HEK293 (cell line): ENCODE measurements around the gene GHRHR.

Experiments
- CTCF ChIA-PET: fragments of 350-600 bp; formaldehyde crosslinking; extraction: SDS; loops from one replicate; lab custom pipeline; 2021; ENCODE audit warnings: antibody characterized with exemption; lab: Yijun Ruan, JAX
- POLR2A ChIA-PET: fragments of 300-600 bp; formaldehyde crosslinking; extraction: SDS; loops from one replicate; lab custom pipeline; 2020; ENCODE audit warnings: antibody characterized with exemption, inconsistent platforms; lab: Yijun Ruan, JAX
- H3K27ac ChIP-seq: fragments of 200-500 bp; sonication (Bioruptor generic); 2 replicates; pipeline ENCODE4 v1.5.1; 2014; ENCODE audit warnings: low read depth, low read length, control low read depth, inconsistent platforms; ENCODE audit errors: extremely low read depth
- H3K36me3 ChIP-seq, 2 experiments: fragments of 200-500 bp in 1 of 2; sonication (Bioruptor generic) in 1 of 2; 1 replicate in 1 of 2; 2 replicates in 1 of 2; pipeline ENCODE4 v1.5.1; 2014 to 2017; ENCODE audit warnings: inconsistent platforms in 2 of 2, low read length in 2 of 2; ENCODE audit not compliant: control insufficient read depth in 2 of 2, insufficient read depth in 1 of 2
- H3K4me1 ChIP-seq: fragments of 200-500 bp; sonication (Bioruptor generic); 2 replicates; pipeline ENCODE4 v1.5.1; 2014; ENCODE audit warnings: mild to moderate bottlenecking, low read length, inconsistent platforms; ENCODE audit not compliant: control insufficient read depth, insufficient read depth
- H3K4me3 ChIP-seq: 2 replicates; pipeline ENCODE4 v1.5.1; 2011; ENCODE audit warnings: low read depth, mild to moderate bottlenecking, control low read depth, low read length, moderate library complexity
- H3K9me3 ChIP-seq: fragments of 200-500 bp; sonication (Bioruptor generic); 2 replicates; pipeline ENCODE4 v1.5.1; 2014; ENCODE audit warnings: low read depth, low read length, inconsistent platforms; ENCODE audit not compliant: control insufficient read depth, insufficient read depth
- KLF1 ChIP-seq: fragments of 450-650 bp; formaldehyde crosslinking; IDR thresholded peaks from 2 replicates; pipeline ENCODE4 v1.5.1; 2016; ENCODE audit warnings: missing biosample characterization, missing genetic modification characterization
- RBAK ChIP-seq: fragments of 450-650 bp; formaldehyde crosslinking; IDR thresholded peaks from 2 replicates; pipeline ENCODE4 v1.5.1; 2016; ENCODE audit warnings: missing biosample characterization, missing genetic modification characterization
- ZBTB17 ChIP-seq: fragments of 450-650 bp; formaldehyde crosslinking; IDR thresholded peaks from 2 replicates; pipeline ENCODE4 v1.5.1; 2016; ENCODE audit warnings: missing biosample characterization, missing genetic modification characterization
- ZBTB20 ChIP-seq: fragments of 450-650 bp; formaldehyde crosslinking; IDR thresholded peaks from 2 replicates; pipeline ENCODE4 v1.5.1; 2016; ENCODE audit warnings: missing biosample characterization, missing genetic modification characterization
- ZNF140 ChIP-seq: fragments of 450-650 bp; formaldehyde crosslinking; IDR thresholded peaks from 2 replicates; pipeline ENCODE4 v1.5.1; 2016; ENCODE audit warnings: missing biosample characterization, missing genetic modification characterization
- ZNF561 ChIP-seq: fragments of 450-650 bp; IDR thresholded peaks from 2 replicates; pipeline ENCODE4 v1.5.1; 2018; ENCODE audit warnings: missing biosample characterization, missing genetic modification characterization, borderline replicate concordance
- ZNF621 ChIP-seq: fragments of 450-650 bp; formaldehyde crosslinking; IDR thresholded peaks from 2 replicates; pipeline ENCODE4 v1.5.1; 2017; ENCODE audit warnings: missing biosample characterization, missing genetic modification characterization
- ZNF626 ChIP-seq: fragments of 450-650 bp; sonication (Bioruptor Pico); formaldehyde crosslinking; IDR thresholded peaks from 2 replicates; pipeline ENCODE4 v1.5.1; 2018; ENCODE audit warnings: missing biosample characterization, missing genetic modification characterization, inconsistent platforms
- ZNF747 ChIP-seq: fragments of 450-650 bp; formaldehyde crosslinking; IDR thresholded peaks from 2 replicates; pipeline ENCODE4 v1.5.1; 2016; ENCODE audit warnings: missing biosample characterization, missing genetic modification characterization
- ZNF776 ChIP-seq: fragments of 450-650 bp; formaldehyde crosslinking; IDR thresholded peaks from 2 replicates; pipeline ENCODE4 v1.5.0; 2017; ENCODE audit warnings: missing biosample characterization, missing genetic modification characterization, borderline replicate concordance
- TF ChIP-seq, protein P1 (sequence below): fragments of 450-650 bp; formaldehyde crosslinking; IDR thresholded peaks from 2 replicates; pipeline ENCODE4 v1.5.1; 2016; ENCODE audit warnings: missing biosample characterization, missing genetic modification characterization
- TF ChIP-seq, protein P2 (sequence below): fragments of 450-650 bp; formaldehyde crosslinking; IDR thresholded peaks from 2 replicates; pipeline ENCODE4 v1.5.1; 2016; ENCODE audit warnings: missing biosample characterization, missing genetic modification characterization
- TF ChIP-seq, protein P3 (sequence below): fragments of 450-650 bp; formaldehyde crosslinking; IDR thresholded peaks from 2 replicates; pipeline ENCODE4 v1.5.1; 2016; ENCODE audit warnings: missing biosample characterization, missing genetic modification characterization
- TF ChIP-seq, protein P4 (sequence below): fragments of 450-650 bp; formaldehyde crosslinking; IDR thresholded peaks from 2 replicates; pipeline ENCODE4 v1.5.1; 2016; ENCODE audit warnings: missing biosample characterization, missing genetic modification characterization

GHRHR gene

DNA sequence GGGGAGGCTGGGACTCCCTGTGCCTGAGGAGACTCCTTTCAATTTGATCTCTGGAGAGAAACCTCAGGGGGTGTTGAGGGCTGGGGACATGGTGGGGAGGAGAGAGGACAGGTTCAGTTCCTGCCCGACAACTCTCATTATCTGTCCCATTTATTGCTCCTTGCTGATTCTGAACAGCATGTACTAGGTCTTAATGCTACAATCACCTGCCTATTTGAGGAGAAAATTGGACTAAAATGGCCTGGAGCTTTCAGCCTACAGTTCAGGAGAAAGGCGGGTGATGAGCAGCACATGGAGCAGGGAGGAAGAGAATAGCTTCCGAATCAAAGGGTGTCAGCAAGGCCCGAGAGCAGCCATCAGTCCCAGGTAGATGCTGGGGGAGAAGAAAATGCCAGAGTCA, 58.4 kb downstream of the GHRHR start:
- CTCF ChIA-PET: interaction anchor here (1.3 kb wide), 1 partner anchor 38 kb away, joined by 3 read pairs; no protein-coding TSS in a partner anchor
- POLR2A ChIA-PET: no interaction called here
- H3K9me3 ChIP-seq: no peaks in the 10 kb centered on the region
- no peak overlapping the region for H3K27ac ChIP-seq
- no peak for TF ChIP-seq ZNF776 (tag by site-specific recombination)
- TF ChIP-seq, protein P1, sequence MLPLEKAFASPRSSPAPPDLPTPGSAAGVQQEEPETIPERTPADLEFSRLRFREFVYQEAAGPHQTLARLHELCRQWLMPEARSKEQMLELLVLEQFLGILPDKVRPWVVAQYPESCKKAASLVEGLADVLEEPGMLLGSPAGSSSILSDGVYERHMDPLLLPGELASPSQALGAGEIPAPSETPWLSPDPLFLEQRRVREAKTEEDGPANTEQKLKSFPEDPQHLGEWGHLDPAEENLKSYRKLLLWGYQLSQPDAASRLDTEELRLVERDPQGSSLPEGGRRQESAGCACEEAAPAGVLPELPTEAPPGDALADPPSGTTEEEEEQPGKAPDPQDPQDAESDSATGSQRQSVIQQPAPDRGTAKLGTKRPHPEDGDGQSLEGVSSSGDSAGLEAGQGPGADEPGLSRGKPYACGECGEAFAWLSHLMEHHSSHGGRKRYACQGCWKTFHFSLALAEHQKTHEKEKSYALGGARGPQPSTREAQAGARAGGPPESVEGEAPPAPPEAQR (tag by site-specific recombination): no peak
- no peak overlapping the region for H3K4me3 ChIP-seq
- H3K36me3 ChIP-seq: no peaks in the 10 kb centered on the region
- H3K4me1 ChIP-seq: no peaks in the 10 kb centered on the region

DNA sequence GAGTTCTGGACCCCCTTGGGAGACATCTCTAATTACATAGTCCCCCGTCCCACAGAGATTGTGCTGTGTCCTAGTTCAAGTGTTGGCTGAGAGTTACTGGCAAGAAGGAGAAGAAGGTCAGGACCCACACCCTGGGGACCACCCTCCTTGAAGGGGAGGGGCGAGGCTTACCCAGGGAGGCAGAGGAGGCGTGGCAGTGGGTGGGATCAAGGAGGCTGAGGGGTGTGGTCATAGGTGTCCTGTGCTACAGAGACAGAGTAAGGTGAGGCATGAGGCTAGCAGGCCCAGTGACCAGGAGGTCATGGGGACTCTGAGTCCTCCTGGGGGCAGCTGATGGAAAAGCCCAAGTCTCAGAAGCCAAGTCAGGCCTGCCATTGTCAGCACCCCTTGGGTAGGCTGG, 59.0 kb downstream of the GHRHR start:
- Histone ChIP-seq H3K4me3 (no peak overlapping the region), H3K9me3 (no peaks in the 10 kb centered on the region), H3K4me1 (no peaks in the 10 kb centered on the region), H3K36me3 (no peaks in the 10 kb centered on the region), H3K27ac (no peak overlapping the region)
- POLR2A ChIA-PET: no interaction called here
- CTCF ChIA-PET: no interaction called here
- TF ChIP-seq KLF1 (tag by site-specific recombination): peak; percentile 79
- TF ChIP-seq, protein P2, sequence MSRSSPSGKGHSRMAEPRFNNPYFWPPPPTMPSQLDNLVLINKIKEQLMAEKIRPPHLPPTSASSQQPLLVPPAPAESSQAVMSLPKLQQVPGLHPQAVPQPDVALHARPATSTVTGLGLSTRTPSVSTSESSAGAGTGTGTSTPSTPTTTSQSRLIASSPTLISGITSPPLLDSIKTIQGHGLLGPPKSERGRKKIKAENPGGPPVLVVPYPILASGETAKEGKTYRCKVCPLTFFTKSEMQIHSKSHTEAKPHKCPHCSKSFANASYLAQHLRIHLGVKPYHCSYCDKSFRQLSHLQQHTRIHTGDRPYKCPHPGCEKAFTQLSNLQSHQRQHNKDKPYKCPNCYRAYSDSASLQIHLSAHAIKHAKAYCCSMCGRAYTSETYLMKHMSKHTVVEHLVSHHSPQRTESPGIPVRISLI (tag by site-specific recombination): no peak

DNA sequence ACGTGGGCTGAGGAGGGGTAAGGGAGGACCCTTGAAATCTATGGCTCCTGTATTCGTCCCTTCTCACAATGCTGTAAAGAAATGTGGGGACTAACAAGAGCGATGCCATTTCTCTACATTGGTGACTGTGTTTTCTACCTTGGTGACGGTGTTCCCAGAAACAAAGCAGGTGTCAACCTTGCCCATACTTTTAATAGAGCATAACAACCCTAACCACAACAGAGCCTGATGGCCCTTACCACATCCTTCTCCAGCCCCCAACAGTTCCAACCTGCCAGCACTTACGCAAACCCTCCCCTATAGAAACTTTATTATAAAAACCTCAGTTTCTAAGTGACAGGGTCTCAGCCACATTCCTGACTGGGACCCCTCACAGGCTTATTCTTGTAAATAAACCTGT, 60.1 kb downstream of the GHRHR start:
- Histone ChIP-seq H3K4me3 (no peak overlapping the region), H3K9me3 (no peaks in the 10 kb centered on the region), H3K27ac (no peak overlapping the region), H3K4me1 (no peaks in the 10 kb centered on the region), H3K36me3 (no peaks in the 10 kb centered on the region)
- TF ChIP-seq RBAK (tag by site-specific recombination) (no peak), ZBTB20 (tag by site-specific recombination) (no peak), ZNF747 (tag by site-specific recombination) (no peak), ZNF140 (tag by site-specific recombination) (no peak), ZBTB17 (tag by site-specific recombination) (no peak), ZNF561 (tag by site-specific recombination) (no peak), ZNF626 (tag by site-specific recombination) (no peak), ZNF621 (no peak)
- TF ChIP-seq, protein P3, sequence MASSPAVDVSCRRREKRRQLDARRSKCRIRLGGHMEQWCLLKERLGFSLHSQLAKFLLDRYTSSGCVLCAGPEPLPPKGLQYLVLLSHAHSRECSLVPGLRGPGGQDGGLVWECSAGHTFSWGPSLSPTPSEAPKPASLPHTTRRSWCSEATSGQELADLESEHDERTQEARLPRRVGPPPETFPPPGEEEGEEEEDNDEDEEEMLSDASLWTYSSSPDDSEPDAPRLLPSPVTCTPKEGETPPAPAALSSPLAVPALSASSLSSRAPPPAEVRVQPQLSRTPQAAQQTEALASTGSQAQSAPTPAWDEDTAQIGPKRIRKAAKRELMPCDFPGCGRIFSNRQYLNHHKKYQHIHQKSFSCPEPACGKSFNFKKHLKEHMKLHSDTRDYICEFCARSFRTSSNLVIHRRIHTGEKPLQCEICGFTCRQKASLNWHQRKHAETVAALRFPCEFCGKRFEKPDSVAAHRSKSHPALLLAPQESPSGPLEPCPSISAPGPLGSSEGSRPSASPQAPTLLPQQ (tag by site-specific recombination): no peak
- TF ChIP-seq, protein P4, sequence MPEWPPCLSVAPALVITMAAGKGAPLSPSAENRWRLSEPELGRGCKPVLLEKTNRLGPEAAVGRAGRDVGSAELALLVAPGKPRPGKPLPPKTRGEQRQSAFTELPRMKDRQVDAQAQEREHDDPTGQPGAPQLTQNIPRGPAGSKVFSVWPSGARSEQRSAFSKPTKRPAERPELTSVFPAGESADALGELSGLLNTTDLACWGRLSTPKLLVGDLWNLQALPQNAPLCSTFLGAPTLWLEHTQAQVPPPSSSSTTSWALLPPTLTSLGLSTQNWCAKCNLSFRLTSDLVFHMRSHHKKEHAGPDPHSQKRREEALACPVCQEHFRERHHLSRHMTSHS (tag by site-specific recombination): no peak
- ChIA-PET POLR2A (no interaction called here), CTCF (no interaction called here)
